ENCODE measurements around the gene ZDHHC8. TPM values are rescaled to one million over a fixed set of nuclear protein-coding genes. Genes with fewer than 3 reads are reported as not detected.

ZDHHC8 gene
- total RNA-seq, 1 donor from 2014 or later: 22.6 TPM

- Histone ChIP-seq H3K27me3 (no peaks in the 10 kb centered on the region), H3K27ac (no peak overlapping the region), H3K4me1 (no peaks in the 10 kb centered on the region), H3K36me3 (no peaks in the 10 kb centered on the region), H3K9me3 (no peaks in the 10 kb centered on the region), H3K4me3 (no peak overlapping the region)
- intact Hi-C loops (cut with DNase I): no loop called here
- DNase-seq (ENCODE audit: extremely low spot score in 2 of 2): no peak
- TF ChIP-seq POLR2A (IDR thresholded peaks at IDR 0.05) (no peak), POLR2AphosphoS5 (IDR thresholded peaks at IDR 0.05; ENCODE audit: insufficient read depth in 1 of 2, low read depth in 1 of 2) (no peak), CTCF (IDR thresholded peaks at IDR 0.05) (no peak)
Observed at GRCh38 chr22:20176421-20177085, 44.9 kb downstream of the ZDHHC8 start.

- TF ChIP-seq CTCF (IDR thresholded peaks at IDR 0.05): no peak
- no peak for TF ChIP-seq POLR2A (IDR thresholded peaks at IDR 0.05)
- TF ChIP-seq POLR2AphosphoS5 (IDR thresholded peaks at IDR 0.05; ENCODE audit: insufficient read depth in 1 of 2, low read depth in 1 of 2): no peak
- H3K9me3 ChIP-seq: no peaks in the 10 kb centered on the region
- no peaks in the 10 kb centered on the region for H3K4me1 ChIP-seq
- H3K36me3 ChIP-seq: no peaks in the 10 kb centered on the region
- intact Hi-C loops (cut with DNase I): no loop called here
- H3K27ac ChIP-seq: no peak overlapping the region
- H3K4me3 ChIP-seq: no peak overlapping the region
- no peaks in the 10 kb centered on the region for H3K27me3 ChIP-seq
- no peak for DNase-seq (ENCODE audit: extremely low spot score in 2 of 2)
Observed at GRCh38 chr22:20177217-20177911, 45.8 kb downstream of the ZDHHC8 start.

GRCh38 chr22:20178075-20178914, 46.7 kb downstream of the ZDHHC8 start:
- intact Hi-C loops (cut with DNase I): no loop called here
- H3K27ac ChIP-seq: no peak overlapping the region
- DNase-seq (ENCODE audit: extremely low spot score in 2 of 2): no peak
- H3K4me3 ChIP-seq: no peak overlapping the region
- no peaks in the 10 kb centered on the region for H3K4me1 ChIP-seq
- no peak for TF ChIP-seq CTCF (IDR thresholded peaks at IDR 0.05)
- H3K27me3 ChIP-seq: no peaks in the 10 kb centered on the region
- H3K36me3 ChIP-seq: no peaks in the 10 kb centered on the region
- no peaks in the 10 kb centered on the region for H3K9me3 ChIP-seq

GRCh38 chr22:20178915-20179227, 47.3 kb downstream of the ZDHHC8 start:
- no peaks in the 10 kb centered on the region for H3K36me3 ChIP-seq

More at GRCh38 chr22:20178915-20179227, 47.3 kb downstream of the ZDHHC8 start:
- DNase-seq (ENCODE audit: extremely low spot score in 2 of 2): no peak
- no peak overlapping the region for H3K27ac ChIP-seq
- TF ChIP-seq POLR2A (IDR thresholded peaks at IDR 0.05): no peak
- no peak for TF ChIP-seq POLR2AphosphoS5 (IDR thresholded peaks at IDR 0.05; ENCODE audit: insufficient read depth in 1 of 2, low read depth in 1 of 2)
- TF ChIP-seq CTCF (IDR thresholded peaks at IDR 0.05): no peak
- no peaks in the 10 kb centered on the region for H3K9me3 ChIP-seq
- no peaks in the 10 kb centered on the region for H3K4me1 ChIP-seq
- no peak overlapping the region for H3K4me3 ChIP-seq
- intact Hi-C loops (cut with DNase I): no loop called here
- H3K27me3 ChIP-seq: no peaks in the 10 kb centered on the region

All from vagina (tissue), 2 donors.